Activated CD8-positive, alpha-beta memory T cell treated with anti-CD3 and anti-CD28 coated beads, Interleukin-2, amount 50 U/mL, for 48 hours (primary cell): ENCODE results near the gene RNF213.

Experiments used
- DNase-seq: peaks from one replicate; pipeline ENCODE4 v3.0.0-alpha.2; 2020

Gene RNF213

DNA sequence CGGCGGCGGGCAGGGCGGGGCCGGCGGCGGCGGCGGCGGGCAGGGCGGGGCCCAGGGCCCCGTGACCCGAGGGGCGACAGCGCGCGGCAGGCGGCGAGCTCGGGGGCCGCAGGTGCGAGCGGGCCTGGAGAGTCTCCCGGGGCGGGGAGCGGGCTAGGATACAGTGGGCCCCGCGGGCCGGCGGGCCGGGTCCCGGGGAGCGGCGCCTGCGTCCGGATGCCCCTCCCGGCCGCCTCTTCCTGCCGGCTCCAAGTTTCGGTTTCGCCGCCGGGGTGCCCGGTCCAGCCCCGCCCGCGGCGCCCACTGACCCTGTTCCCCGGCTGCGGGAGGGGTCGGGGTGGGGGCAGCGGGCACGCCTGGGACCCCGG, at the start of gene RNF213:
Gene RNF213, plus strand, starts transcription at position 62 of the 368 bp plus-strand sequence. CDS start 2,830 bp downstream, outside the sequence.
- DNase-seq: peak; percentile 81

DNA sequence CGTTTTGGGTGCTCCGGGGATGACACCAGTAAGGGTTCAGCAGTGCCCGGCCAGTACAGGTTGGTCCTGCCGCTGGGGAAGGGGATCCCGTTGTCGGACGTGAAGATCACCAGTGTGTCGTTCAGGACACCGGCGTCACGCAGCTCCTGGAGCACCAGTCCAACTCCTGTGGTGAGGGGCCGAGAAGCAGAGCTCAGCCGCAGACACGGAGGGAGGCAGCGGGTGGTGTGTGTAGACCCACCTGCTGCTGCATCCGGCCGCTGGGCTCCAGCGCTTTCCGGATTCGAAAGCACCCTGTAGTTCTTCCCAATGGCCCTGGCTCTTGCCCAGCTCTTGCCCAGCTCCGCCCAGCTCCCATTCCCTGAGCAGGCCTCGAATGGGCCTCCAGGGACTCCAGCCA, 48.5 kb upstream of the RNF213 start:
- no peak for DNase-seq

DNA sequence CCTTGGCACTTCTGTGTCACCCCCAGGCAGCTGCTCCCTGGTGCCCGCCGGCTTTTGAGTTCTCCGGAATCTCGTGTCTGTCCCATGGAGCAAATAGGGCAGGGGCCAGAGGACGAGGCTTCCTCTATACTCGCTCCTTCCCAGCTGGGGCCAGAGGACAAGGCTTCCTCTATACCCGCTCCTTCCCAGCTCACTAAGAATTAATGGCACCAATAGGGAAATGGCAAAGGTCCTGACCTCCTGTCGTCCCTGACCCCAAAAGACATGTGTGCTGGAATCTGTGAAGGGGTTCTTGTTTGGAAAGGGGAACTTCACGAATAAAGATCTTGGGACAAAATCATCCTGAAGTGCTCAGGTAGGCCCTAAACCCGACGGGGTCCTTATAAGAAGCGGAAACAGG, 48.1 kb upstream of the RNF213 start:
- DNase-seq: no peak

DNA sequence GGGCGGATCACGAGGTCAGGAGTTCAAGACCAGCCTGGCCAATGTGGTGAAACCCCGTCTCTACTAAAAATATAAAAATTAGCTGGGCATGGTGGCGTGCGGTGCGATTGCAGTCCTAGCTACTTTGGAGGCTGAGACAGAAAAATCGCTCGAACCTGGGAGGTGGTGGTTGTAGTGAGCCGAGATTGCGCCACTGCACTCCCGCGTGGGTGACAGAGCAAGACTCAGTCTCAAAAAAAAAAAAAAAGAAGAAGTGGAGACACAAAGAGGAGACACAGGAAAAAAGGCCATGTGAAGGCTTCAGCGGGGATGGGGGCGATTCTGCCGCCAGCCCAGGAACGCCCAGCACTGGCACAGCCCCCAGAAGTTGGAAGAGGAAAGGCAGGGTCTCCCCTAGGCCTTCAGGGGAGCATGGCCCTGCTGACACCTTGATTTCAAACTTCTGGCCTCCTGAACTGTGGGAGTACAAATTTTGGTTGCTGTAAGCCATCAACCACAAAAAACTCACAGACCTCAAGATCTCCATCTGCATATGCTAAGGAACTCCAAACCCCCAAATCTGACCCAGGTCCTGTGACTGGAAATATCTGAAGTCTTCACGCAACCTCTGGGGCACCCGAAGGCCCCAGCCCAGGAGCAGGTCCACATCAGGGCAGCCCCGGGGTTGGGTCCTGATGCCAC, 47.5 kb upstream of the RNF213 start:
- DNase-seq: no peak

DNA sequence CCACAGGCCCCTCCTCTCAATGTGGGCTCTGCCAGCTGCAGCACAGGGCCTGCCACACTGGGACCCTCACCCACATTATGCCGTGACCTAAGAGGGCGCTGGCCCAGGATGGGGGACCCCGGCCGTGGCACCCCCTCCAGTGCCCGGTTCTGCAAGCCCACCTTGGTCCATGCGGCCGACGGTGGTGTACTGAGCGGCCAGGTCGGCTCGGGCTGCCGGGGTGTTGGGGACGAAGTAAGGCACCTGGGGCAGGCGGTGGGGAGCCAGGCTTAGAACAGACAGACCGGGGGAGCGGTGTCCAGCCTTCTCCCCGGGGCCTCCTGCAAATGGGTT, 47.0 kb upstream of the RNF213 start:
- no peak for DNase-seq

DNA sequence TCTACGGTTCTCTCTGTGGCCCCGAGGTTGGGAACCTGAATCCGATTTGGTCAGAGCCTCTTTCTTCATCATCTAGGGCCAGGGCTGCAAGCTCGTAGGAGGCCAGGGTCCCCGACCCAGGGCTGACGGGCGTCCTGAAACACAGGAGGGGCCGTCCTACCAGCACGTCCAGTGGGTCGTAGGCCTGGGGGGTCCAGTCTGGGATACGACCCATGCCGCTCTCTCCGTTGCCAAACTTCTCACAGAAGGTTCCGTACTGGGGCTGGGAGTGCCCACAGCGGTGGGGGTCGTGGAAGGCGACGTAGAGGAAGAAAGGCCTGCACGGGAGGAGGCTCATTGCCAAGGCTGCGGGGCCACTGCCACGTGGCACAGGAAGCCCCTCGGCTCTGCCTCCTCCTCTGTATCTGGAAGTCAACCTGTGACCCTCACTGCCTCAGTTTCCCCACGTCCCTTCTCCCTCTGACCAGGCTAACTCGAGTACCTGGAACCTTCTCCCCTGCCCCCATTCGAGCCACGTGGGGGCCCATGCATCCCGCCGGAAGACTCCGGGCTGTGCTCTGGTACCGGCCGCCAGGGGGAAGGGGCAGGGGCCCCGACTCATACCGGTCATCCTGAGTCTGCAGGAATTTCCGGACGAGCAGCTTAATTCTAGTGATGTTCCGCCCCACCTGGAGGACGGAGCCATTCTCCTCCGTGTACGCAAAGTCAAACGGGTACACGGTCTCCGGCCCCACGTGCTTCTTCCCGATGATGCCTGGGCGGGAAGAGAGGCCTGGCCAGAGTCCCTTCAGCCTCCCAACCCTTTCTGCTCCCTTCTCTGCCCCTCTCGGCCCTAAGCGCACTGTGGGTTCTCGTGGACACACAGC, 46.4 kb upstream of the RNF213 start:
- no peak for DNase-seq

DNA sequence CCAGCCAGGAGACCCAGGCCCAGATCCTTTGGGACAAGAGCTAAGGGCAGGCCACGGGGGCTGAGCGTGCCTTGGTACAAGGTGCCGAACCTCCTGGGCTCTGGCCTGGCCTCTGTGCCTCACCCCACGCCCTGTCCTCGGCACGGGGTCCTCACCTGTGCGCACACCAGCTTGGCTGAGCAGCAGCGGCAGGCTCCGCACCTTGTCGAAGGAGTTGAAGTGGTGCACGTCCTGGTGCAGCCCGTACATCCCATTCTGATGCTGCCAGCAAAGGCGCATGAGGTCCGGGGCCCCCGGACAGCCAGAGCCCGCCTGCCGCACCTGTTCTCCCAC, 45.8 kb upstream of the RNF213 start:
- DNase-seq: no peak

DNA sequence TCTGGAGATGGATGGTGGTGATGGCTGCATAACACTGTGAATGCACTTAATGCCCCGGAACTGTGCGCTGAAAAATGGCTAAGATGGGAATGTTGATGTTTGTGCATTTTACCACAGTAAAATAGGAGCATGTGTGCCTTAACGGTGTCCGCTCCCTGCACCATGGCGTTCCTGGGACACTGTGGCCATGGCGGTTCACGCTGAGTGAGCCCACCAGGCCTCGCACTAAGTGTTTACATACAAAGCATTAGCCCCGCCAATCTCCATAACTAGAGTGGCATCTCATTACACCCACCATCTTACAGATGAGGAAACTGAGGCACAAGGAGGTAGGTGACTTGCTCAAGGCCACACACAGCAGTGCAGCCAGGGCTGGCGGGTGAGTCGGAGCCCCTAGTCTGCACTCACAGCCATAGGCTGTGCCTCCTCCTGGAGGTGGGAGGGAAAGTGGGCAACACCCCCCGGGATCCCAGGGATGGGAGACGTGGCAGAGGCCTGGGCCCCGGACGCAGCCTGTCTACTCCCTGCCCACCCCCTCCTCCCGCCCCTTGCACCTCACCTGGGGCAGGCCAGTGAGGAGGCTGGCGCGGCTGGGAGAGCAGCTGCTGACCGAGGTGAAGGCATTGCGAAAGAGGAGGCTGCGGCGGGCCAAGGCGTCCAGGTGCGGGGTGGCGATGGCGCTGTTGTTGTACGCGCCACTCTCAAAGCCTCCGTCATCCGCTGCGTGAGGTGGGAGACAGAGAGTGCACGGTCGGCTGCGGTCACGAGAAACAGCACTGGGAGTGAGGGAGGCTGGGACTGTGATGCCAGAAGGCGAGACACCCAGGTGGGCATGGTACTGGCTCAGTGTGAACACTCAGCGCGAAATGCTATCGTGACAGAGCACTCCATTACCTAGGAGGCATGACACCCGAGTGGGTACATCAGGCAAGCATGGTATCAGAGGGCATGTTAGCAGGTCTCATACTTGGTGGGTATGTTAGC, 43.9 kb upstream of the RNF213 start:
- no peak for DNase-seq

DNA sequence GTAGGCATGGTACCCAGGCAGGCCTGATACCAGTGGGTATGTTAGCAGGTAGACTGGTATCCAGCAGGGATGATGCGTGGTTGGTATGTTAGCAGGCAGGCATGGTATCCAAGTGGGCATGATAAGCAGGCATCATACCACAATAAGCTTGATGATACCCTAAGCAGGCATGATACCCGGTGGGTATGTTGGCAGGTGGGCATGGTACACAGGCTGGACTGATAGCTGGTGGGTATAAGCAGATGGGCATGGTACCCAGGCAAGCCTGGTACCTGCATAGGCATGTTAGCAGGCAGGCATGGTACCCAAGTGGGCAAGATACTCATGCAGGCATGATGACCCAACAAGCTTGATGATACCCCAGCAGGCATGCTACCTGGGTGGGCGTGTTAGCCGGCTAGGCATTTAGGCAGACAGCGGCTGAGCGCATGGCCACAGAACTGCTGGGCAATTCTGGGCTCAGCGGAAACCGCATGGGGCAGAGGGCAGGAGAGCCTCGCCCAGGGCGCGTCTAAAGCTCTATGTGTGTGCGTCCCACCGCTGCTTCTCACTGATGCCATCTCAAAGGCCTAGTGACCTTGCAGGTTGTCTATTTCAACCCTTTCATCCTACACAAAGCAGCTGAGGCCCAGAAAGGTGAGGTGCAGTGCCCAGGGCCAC, 42.8 kb upstream of the RNF213 start:
- DNase-seq: no peak

DNA sequence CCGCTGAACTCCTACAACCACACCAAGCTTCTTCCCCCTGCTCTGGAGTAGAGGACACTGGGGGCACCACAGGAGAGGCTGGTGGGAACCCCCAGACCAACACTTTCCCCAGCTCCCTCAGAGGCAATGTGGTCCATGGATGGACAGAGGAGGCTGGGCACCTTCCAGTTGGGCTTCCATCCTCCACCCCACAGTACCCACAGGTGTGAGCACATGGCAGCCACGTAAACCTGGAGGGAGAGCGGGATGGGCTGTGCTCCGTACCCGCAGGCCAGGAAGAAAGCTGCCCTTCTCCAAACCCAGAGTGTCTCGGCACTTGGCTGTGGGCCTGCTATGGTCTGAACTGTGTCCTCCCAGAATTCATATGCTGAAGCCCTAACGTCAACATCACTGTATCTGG, 42.3 kb upstream of the RNF213 start:
- DNase-seq: no peak

DNA sequence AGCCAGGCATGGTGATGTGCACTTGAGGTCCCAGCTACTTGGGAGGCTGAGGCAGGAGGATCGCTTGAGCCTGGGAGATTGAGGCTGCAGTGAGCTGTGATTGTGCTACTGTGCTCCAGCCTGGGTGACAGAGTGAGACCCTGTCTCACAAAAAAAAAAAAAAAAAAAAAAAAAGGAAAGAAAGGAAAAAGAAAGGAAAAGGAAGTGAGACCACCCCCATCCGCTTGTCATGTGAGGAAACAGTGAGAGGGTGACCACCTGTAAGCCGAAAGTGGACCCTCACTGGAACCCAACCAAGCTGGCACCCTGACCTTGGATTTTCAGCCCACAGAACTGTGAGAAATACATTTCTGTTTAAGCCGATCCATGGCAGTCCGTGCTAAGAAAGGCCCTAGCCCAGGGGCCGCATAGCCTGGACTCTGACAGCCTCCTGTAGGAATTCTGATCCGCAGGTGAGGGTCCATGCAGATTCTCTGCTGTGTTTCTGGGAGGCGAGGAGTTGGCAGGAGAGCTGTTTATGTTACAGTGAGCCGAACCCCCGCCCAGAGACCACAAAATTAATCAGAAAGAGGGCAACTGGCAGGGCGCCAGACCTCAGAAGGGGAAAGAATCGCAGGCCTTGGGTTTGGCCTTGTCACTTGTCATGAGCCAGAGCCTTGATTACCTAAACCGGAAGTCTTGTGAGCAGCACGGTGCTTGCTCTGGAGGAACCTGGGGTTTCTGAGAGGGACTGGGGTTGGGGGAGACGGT, 41.5 kb upstream of the RNF213 start:
- DNase-seq: peak; percentile 97

DNA sequence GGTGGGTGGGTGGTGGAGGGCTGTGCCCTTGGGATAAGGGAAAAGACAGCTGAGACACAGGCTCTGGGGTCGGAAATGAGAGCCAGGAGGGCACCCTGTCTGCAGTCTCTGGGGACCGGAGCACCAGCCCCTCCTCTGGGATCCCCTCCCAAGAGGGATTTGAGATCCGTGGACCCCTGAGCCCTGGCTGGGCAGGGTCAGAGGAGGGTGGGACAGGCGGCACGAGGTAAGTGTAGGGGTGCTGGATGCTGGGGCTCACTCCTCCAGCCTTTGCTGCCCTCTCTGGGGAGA, 40.9 kb upstream of the RNF213 start:
- no peak for DNase-seq

DNA sequence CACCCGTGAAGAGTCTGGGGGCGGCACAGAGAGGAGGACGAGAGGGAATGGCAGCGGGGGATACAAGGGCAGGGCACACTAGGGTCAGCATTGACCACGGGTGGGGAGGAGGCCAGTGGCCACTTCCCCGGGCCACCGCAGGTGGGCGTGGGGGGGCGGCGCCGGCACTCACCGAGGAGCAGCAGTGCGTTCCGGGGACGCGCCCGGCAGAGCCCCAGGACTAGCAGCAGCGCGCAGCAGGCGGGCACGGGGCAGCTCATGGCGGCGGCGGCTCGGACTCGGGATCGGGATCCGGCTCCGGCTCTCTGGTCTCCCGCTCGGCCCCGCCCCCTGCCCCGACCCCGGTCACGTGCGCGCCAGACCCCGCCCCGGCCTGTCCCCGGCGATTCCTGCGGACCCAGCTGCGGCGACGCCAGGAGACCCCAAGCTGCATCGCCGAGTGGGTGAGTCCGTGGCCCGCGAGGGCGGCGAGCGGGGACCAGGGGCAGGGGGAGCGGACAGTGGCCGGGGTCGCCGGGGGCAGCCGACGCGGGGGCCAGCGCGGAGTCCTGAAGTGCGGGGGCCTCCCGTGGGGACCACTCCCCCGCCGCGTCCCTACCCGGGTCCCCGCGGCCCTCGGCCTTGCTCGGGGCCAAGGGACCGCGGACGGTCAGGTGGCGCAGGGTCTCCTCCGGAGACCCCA, 40.5 kb upstream of the RNF213 start, which contains the start of the genes SGSH and SLC26A11:
Gene SGSH, minus strand, starts transcription at position 280 of the 682 bp plus-strand sequence. Its CDS starts 20 bp downstream, at position 260.
Gene SLC26A11, plus strand, starts transcription at position 374 of the 682 bp plus-strand sequence. CDS start 1,134 bp downstream, outside the sequence.
- peak; percentile 88 for DNase-seq

DNA sequence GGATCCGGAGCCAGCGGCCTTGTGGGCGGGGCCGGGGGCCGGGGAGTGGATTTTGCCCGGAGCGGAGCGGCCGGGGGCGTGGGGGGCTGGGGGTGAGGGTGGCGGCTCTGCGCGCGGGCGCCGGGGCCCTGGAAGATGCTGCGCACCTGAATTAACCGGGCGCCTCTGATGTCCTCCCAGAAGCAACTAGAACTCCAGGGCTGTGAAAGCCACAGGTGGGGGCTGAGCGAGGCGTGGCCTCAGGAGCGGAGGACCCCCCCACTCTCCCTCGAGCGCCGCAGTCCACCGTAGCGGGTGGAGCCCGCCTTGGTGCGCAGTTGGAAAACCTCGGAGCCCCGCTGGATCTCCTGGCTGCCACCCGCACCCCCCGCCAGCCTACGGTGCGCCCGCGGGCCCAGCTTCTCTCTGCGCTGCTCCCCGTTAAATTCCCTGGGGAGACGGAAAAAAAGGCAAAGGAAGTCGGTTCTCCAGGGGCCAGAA, 39.9 kb upstream of the RNF213 start:
- DNase-seq: no peak

DNA sequence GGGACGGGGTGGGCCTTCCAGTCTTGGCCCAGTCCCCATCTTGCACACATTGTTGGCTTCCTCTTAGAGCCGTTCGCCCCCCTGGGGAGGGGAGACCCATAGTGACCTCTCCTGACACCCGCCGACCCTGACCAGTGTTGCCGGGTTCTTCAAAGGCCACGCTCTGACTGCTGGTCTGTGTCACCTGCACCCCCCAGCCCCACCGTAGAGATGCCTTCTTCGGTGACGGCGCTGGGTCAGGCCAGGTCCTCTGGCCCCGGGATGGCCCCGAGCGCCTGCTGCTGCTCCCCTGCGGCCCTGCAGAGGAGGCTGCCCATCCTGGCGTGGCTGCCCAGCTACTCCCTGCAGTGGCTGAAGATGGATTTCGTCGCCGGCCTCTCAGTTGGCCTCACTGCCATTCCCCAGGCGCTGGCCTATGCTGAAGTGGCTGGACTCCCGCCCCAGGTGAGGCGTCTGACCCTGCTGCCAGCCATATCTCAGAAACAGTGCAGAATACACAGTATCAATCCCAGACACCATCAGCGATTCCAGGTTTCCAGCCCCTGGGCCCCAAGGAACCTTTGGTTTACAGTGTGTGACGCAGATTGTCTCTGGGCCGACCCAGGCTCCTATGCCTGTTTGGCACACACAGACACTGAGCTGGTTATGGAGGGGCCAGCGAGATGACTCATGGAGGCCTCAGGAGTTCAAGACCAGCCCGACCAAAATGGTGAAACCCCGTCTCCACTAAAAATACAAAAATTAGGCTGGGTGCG, 39.1 kb upstream of the RNF213 start:
- DNase-seq: no peak

DNA sequence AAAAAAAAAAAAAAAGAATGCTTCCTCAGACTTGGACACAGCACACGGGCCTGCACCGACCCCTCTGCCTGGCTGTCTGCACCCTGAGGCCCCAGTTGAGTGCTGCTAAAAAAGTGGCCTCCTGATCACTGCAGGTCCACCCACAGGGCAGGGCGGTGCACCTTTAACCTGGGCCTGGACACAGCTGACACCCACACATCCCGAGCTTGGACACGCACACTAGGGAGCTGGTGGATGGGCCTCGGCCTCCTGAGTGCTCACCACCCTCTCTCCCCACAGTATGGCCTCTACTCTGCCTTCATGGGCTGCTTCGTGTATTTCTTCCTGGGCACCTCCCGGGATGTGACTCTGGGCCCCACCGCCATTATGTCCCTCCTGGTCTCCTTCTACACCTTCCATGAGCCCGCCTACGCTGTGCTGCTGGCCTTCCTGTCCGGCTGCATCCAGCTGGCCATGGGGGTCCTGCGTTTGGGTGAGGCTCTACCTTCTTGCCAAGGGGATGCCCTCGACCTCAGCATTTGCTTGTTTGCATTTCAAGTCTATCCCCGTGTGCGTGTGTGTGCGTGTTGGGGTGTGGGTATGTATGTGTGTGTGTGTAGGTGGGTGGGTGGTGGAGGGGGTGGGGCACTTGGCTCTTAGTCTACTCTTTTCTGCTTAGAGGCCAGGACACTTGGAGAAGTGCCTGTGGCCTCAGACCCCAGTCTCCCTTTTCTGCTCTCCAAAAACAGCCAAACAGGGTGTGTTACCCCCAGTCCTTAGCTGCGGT, 38.1 kb upstream of the RNF213 start:
- DNase-seq: no peak

DNA sequence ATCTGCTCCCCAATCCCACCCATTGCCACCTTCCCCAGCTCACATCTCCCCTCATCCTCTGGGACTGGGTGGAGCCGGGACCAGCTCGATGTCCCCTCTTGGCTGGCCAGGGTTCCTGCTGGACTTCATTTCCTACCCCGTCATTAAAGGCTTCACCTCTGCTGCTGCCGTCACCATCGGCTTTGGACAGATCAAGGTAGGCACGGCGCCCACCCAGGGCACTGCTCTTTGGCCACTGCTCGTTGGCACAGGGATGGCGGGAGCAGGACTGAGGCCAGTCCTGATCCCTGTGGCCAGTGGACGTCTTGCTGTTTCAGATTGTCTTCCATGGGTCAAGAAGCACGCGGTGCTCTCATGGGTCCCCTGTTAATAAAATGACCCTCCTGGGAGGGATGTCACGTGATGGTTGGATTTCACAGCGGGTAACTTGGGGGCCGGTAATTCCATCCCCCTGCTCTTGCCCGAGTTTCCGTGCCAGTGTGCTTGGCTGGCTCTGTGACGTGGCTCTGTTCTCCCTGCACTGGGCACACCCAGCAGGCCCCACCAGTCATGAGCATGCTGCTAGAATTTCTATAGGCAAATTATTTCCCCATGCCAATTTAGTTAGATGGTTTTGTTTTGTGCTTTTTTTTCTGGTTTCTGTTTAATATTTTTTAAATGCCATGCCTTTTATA, 37.4 kb upstream of the RNF213 start:
- no peak for DNase-seq

DNA sequence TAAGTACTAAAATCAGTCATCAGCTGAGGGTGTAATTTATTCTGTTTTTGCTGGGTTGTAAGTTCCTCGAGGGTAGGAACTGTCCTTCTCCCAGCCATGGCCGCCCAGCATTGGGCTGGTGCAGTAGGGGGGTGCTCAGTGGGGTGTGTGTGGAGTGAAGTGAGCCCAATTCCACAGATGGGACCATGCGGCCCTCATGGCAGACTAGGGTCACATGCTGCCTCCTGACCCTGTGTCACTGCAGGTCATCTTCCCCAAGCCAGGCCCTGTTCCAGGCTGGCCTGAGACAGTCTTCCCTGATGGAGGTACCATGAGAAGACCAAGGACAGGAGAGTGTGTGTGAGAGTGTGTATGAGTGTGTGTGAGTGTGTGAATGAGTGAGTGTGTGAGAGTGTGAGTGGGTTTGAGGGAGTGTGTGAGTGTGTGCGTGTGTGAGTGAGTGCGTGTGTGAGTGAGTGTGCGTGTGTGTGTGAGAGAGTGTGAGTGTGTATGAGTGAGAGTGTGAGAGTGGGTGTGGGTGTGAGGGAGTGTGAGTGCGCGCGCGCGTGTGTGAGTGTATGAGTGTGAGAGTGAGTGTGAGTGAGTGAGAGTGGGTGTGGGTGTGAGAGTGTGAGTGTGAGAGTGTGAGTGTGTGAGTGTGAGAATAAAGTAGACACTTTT, 36.7 kb upstream of the RNF213 start:
- DNase-seq: no peak

DNA sequence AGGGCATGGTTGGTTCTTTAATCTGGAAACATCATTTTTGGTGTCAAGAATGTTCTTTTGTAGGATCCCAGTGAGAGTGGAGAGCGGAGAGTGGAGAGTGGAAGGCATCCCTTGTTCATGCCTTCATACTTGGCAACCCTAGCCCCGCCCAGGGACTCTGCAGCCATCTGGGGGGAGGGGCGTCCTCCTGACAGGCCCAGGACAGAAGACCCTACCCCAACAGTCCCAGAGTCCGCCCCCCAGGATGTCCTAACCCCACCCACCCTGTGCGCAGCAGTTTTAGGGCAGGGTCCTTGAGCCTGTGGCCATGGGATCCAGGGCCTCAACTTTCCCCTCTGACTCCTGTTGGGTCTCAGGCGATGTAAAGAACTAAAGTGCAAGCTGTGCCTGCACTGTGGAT, 36.0 kb upstream of the RNF213 start:
- no peak for DNase-seq
